ENCODE measurements around the gene TECPR1. TPM values are rescaled to one million over a fixed set of nuclear protein-coding genes. Genes with fewer than 3 reads are reported as not detected.

TECPR1 gene
- total and polyA plus RNA-seq, 7 donors: 7.7 to 38.2 (median 12.6) TPM

DNA sequence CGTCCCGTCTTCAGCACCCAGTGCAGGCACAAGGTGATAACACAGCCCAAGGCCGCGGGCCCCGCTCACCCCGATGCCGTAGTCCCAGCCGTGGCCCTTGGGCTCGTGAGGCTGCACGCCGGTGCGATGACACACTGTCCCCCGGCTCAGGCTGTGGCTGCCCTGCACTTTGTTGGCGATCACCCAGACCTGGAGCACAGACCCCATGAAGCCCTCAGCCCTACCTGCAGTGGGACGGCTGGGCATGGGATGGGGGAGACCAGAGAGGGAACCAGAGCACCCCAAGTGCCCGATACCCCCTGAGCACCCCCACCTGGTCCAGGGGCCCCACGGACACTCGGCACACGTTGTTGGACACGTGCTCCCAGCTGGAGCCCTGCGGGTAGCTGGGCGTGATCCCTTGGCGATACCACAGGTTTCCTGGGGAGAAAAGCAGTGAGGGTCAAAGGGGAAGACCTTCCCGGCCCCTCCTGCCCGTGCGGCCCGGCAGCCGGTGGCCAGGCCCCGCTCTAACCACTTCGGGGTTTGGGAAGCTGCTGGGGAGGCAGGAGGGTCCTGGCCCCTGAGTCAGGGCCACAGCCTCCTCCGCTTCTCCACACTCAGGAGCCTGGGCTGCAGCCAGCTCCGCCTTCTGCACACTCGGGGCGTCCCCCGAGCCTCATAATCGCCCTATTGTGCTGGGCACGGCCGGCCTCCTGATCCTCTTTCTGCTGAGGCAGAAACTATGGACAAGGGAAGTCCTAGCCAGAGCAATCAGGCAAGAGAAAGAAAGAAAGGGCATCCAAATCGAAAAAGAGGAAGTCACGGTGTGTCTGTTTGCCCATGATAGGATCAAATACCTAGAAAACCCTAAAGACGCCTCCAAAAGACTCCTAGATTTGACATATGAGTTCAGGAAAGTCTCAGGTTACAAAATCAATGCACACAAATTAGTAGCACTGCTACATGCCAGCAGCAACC lies 34.1 kb downstream of the TECPR1 start:
- Histone ChIP-seq H3K9me3 (no peaks in the 10 kb centered on the region), H3K27me3 (no peaks in the 10 kb centered on the region), H3K27ac (no peak overlapping the region), H3K36me3 (peaks cover 0 to 49% (median 11%) of the 10 kb centered on the region in 4 donors), H3K4me1 (no peaks in the 10 kb centered on the region), H3K4me3 (no peak overlapping the region)
- TF ChIP-seq, protein P1, sequence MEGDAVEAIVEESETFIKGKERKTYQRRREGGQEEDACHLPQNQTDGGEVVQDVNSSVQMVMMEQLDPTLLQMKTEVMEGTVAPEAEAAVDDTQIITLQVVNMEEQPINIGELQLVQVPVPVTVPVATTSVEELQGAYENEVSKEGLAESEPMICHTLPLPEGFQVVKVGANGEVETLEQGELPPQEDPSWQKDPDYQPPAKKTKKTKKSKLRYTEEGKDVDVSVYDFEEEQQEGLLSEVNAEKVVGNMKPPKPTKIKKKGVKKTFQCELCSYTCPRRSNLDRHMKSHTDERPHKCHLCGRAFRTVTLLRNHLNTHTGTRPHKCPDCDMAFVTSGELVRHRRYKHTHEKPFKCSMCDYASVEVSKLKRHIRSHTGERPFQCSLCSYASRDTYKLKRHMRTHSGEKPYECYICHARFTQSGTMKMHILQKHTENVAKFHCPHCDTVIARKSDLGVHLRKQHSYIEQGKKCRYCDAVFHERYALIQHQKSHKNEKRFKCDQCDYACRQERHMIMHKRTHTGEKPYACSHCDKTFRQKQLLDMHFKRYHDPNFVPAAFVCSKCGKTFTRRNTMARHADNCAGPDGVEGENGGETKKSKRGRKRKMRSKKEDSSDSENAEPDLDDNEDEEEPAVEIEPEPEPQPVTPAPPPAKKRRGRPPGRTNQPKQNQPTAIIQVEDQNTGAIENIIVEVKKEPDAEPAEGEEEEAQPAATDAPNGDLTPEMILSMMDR (IDR thresholded peaks at IDR 0.05): no peak
- TF ChIP-seq EP300 (IDR thresholded peaks at IDR 0.05) (no peak), POLR2AphosphoS5 (IDR thresholded peaks at IDR 0.05) (no peak), POLR2A (IDR thresholded peaks at IDR 0.05) (no peak)
- WGBS, 2 donors: 74 to 89% methylated on average over 41 of the region's 41 CpGs
- intact Hi-C loops (cut with DNase I): no loop called here
- DNase-seq: peak; percentile 59

DNA sequence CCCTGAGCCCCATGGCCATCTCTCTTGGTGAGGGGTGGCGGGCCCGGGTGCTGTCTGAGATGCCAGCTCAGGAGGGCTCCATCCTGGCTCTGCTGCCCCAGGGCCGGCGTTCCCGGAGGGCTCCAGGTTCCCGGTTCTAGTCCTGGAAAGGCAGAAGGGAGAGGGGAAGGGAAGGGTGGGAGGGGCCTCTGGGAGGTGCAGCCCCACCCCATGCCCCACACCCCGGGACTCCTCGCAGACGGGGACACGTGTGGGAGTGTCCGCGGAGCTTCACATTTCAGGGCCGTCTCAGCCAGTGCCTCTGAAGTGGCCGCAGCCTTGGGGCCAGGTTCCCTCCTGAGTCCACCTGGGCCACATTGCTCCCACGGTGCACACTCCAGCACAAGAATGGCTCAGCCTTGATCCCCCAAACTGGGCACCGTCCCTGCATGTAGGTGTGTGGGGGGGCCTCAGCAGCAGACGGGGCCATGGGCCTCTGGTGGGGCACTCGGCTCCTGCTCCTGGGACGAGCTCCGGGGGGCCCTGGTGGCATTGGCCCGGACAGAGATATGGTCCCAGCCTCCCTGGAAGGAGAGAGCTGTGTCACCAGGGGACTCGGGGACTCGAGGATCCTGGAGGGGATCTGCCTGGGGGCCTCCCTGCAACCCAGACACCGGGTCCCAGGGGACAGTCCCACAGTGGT lies 35.0 kb downstream of the TECPR1 start:
- WGBS, 2 donors: 88 to 93% methylated on average over 24 of the region's 24 CpGs
- intact Hi-C loops (cut with DNase I): no loop called here
- Histone ChIP-seq H3K36me3 (peaks cover 0 to 41% (median 11%) of the 10 kb centered on the region in 4 donors), H3K4me3 (no peak overlapping the region), H3K27me3 (peaks cover 0 to 5% (median 0%) of the 10 kb centered on the region in 3 donors), H3K4me1 (no peaks in the 10 kb centered on the region), H3K27ac (no peak overlapping the region), H3K9me3 (no peaks in the 10 kb centered on the region)
- TF ChIP-seq, protein P1 (IDR thresholded peaks at IDR 0.05): no peak
- TF ChIP-seq POLR2AphosphoS5 (IDR thresholded peaks at IDR 0.05) (no peak), EP300 (IDR thresholded peaks at IDR 0.05) (no peak), POLR2A (IDR thresholded peaks at IDR 0.05) (no peak)
- DNase-seq: peak; percentile 50

DNA sequence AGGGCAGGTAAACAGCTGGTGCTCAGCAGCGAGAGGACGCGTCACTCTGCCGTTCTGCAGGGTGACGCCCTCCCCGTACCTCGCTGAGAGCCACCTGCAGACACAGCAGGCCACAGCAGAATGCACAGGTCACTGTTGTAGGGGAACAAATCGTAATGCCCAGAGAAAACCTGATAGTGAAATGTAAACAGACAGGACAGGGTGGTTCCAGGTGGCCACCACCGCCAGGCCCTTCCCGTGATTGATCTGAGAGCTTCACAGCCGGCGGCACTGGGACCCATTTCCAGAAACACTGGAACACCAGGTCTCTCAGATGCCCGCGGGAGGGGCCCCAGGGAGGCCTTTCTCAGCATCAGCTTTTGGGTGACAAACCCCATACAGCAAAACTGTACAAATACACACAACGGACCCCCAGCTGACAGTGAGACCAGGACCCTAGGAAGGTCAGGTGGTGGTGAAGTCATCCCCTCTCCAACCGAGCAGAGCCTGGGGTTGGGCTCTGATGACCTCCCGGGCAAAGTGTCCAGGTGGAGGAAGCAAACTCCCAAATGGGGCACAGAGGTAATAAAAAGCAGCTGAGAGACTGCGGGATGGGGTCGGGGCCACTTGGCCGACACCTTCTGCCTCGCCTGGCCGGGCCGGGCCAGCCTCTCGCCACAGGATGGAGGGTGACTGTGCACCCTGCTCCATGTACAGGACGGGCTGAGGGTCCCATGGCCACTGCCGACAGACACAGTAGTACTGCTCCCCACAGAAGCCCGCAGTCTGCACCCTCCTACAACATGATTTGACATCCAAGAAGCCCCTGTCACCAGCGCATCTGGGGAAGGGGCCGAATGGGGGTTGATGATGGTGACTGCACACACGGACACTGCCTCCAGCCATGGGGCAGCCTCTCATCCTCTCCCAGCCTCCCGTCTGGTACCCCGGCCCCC lies 36.2 kb downstream of the TECPR1 start:
- peaks cover 0 to 9% (median 5%) of the 10 kb centered on the region in 4 donors for H3K4me1 ChIP-seq
- peak; percentile 50 for DNase-seq
- TF ChIP-seq POLR2AphosphoS5 (IDR thresholded peaks at IDR 0.05): no peak
- TF ChIP-seq, protein P1 (IDR thresholded peaks at IDR 0.05): no peak
- no peak for TF ChIP-seq POLR2A (IDR thresholded peaks at IDR 0.05)
- TF ChIP-seq EP300 (IDR thresholded peaks at IDR 0.05): no peak
- no peaks in the 10 kb centered on the region for H3K9me3 ChIP-seq
- H3K27me3 ChIP-seq: peaks cover 7 to 15% (median 8%) of the 10 kb centered on the region in 3 donors
- 78 to 87% methylated on average over 32 of the region's 32 CpGs for WGBS, 2 donors
- peaks cover 0 to 28% (median 8%) of the 10 kb centered on the region in 4 donors for H3K36me3 ChIP-seq
- no peak overlapping the region for H3K4me3 ChIP-seq
- intact Hi-C loops (cut with DNase I): no loop called here
- no peak overlapping the region for H3K27ac ChIP-seq

DNA sequence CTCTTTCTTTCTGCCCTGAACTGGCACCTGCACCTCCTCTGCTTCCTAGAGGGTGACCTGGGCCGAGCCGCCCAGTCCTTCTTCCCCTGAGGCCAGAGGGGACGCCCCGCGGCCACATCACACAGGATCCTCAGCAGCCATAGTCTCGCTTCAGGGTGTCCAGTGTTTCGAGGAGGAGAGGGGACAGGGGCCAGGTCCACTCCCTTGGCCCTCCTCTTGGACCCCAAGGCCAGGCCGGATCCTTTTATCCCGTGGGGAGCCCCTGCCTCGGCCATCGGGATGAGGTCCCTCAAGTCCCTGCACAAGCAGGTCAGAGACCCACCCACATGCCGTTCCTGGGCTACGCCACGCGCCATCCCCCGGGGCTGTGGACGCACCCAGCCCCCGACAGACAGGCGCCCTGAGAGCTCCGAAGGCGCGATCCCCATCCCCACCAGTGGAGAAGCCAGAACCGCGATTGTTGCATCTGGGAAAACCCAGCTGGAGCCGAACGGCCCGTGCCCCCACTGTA lies 37.2 kb downstream of the TECPR1 start:
- Histone ChIP-seq H3K27me3 (peaks cover 7 to 24% (median 12%) of the 10 kb centered on the region in 3 donors), H3K36me3 (peaks cover 0 to 21% (median 8%) of the 10 kb centered on the region in 4 donors), H3K4me1 (peaks cover 0 to 14% (median 7%) of the 10 kb centered on the region in 4 donors), H3K27ac (no peak overlapping the region), H3K9me3 (no peaks in the 10 kb centered on the region), H3K4me3 (no peak overlapping the region)
- peak; percentile 55 for DNase-seq
- WGBS, 2 donors: 95 to 96% methylated on average over 27 of the region's 27 CpGs
- intact Hi-C loops (cut with DNase I): no loop called here
- TF ChIP-seq, protein P1 (IDR thresholded peaks at IDR 0.05): no peak
- TF ChIP-seq EP300 (IDR thresholded peaks at IDR 0.05) (no peak), POLR2A (IDR thresholded peaks at IDR 0.05) (no peak), POLR2AphosphoS5 (IDR thresholded peaks at IDR 0.05) (no peak)
